ENCODE results near the gene CADPS2.

Gene CADPS2

GRCh38 chr7:122600042-122600441 lies 286.2 kb downstream of the CADPS2 start:
- H3K27ac ChIP-seq = no peak overlapping the region
- POLR2A ChIA-PET (ENCODE audit: low non-redundant PET) = no interaction called here
- TF ChIP-seq CTCF (conservative IDR thresholded peaks at IDR 0.05; ENCODE audit: low read depth) = no peak
- no peak for DNase-seq (ENCODE audit: low spot score)
- CTCF ChIA-PET = no interaction called here

- ChIA-PET POLR2A (ENCODE audit: low non-redundant PET) (no interaction called here), CTCF (no interaction called here)
- no peak overlapping the region for H3K27ac ChIP-seq
- no peak for DNase-seq (ENCODE audit: low spot score)
- no peak for TF ChIP-seq CTCF (conservative IDR thresholded peaks at IDR 0.05; ENCODE audit: low read depth)
Measured at GRCh38 chr7:122597277-122597676, 289.0 kb downstream of the CADPS2 start.

GRCh38 chr7:122595885-122596284 lies 290.4 kb downstream of the CADPS2 start:
- no peak overlapping the region for H3K27ac ChIP-seq
- ChIA-PET POLR2A (ENCODE audit: low non-redundant PET) (no interaction called here), CTCF (no interaction called here)
- no peak for DNase-seq (ENCODE audit: low spot score)
- no peak for TF ChIP-seq CTCF (conservative IDR thresholded peaks at IDR 0.05; ENCODE audit: low read depth)

GRCh38 chr7:122588621-122589020 lies 297.6 kb downstream of the CADPS2 start:
- no peak for TF ChIP-seq CTCF (conservative IDR thresholded peaks at IDR 0.05; ENCODE audit: low read depth)
- no peak overlapping the region for H3K27ac ChIP-seq
- no peak for DNase-seq (ENCODE audit: low spot score)
- ChIA-PET POLR2A (ENCODE audit: low non-redundant PET) (no interaction called here), CTCF (no interaction called here)

- H3K27ac ChIP-seq = no peak overlapping the region
- ChIA-PET POLR2A (ENCODE audit: low non-redundant PET) (no interaction called here), CTCF (no interaction called here)
- no peak for DNase-seq (ENCODE audit: low spot score)
- TF ChIP-seq CTCF (conservative IDR thresholded peaks at IDR 0.05; ENCODE audit: low read depth) = no peak
Measured at GRCh38 chr7:122584676-122585251, 301.5 kb downstream of the CADPS2 start.

- TF ChIP-seq CTCF (conservative IDR thresholded peaks at IDR 0.05; ENCODE audit: low read depth) = no peak
- POLR2A ChIA-PET (ENCODE audit: low non-redundant PET) = no interaction called here
- no peak overlapping the region for H3K27ac ChIP-seq
- no peak for DNase-seq (ENCODE audit: low spot score)
- CTCF ChIA-PET = no interaction called here
Measured at GRCh38 chr7:122578350-122578749, 307.9 kb downstream of the CADPS2 start.
